Prostate gland (tissue), 2 donors: ENCODE data around the gene LY86.

Experiments
- POLR2A ChIP-seq: fragments of 450-650 bp; IDR thresholded peaks from one replicate; pipeline ENCODE4 v1.6.1; 2016; ENCODE audit warnings: antibody characterized with exemption, mild to moderate bottlenecking
- POLR2AphosphoS5 ChIP-seq: sonication (generic); formaldehyde crosslinking; IDR thresholded peaks from one replicate; pipeline ENCODE4 v1.6.1; 2017; ENCODE audit warnings: antibody characterized with exemption
- TF ChIP-seq, protein P1 (sequence below), 4 experiments: fragments of 200-600 bp in 2 of 4; fragments of 450-650 bp in 2 of 4; sonication (generic) in 2 of 4; IDR thresholded peaks; 1 replicate in 3 of 4; 2 replicates in 1 of 4; pipeline ENCODE4 v1.5.1; 2016 to 2019; ENCODE audit warnings: antibody characterized with exemption in 4 of 4, mild to moderate bottlenecking in 2 of 4, moderate library complexity in 2 of 4

- TF ChIP-seq, protein P1, sequence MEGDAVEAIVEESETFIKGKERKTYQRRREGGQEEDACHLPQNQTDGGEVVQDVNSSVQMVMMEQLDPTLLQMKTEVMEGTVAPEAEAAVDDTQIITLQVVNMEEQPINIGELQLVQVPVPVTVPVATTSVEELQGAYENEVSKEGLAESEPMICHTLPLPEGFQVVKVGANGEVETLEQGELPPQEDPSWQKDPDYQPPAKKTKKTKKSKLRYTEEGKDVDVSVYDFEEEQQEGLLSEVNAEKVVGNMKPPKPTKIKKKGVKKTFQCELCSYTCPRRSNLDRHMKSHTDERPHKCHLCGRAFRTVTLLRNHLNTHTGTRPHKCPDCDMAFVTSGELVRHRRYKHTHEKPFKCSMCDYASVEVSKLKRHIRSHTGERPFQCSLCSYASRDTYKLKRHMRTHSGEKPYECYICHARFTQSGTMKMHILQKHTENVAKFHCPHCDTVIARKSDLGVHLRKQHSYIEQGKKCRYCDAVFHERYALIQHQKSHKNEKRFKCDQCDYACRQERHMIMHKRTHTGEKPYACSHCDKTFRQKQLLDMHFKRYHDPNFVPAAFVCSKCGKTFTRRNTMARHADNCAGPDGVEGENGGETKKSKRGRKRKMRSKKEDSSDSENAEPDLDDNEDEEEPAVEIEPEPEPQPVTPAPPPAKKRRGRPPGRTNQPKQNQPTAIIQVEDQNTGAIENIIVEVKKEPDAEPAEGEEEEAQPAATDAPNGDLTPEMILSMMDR (IDR thresholded peaks at IDR 0.05), result no peak
- TF ChIP-seq POLR2A (no peak), POLR2AphosphoS5 (no peak)
Measured at GRCh38 chr6:6581054-6581453, 7.5 kb upstream of the LY86 start.
